GM21825 (cell line): Measurements from ENCODE around the gene LRRC23.
"Not testable (repeated sequence)": the region's sequence is repeated elsewhere in the genome, so short reads cannot be mapped to it uniquely, and the experiment has no call there.

Experiments used
- ATAC-seq: cut with Tn5 transposase; IDR thresholded peaks from one replicate; pipeline ENCODE4 v1.9.1; 2021; ENCODE audit warnings: mild to moderate bottlenecking, moderate library complexity; ENCODE audit not compliant: unreplicated experiment

LRRC23 gene

DNA sequence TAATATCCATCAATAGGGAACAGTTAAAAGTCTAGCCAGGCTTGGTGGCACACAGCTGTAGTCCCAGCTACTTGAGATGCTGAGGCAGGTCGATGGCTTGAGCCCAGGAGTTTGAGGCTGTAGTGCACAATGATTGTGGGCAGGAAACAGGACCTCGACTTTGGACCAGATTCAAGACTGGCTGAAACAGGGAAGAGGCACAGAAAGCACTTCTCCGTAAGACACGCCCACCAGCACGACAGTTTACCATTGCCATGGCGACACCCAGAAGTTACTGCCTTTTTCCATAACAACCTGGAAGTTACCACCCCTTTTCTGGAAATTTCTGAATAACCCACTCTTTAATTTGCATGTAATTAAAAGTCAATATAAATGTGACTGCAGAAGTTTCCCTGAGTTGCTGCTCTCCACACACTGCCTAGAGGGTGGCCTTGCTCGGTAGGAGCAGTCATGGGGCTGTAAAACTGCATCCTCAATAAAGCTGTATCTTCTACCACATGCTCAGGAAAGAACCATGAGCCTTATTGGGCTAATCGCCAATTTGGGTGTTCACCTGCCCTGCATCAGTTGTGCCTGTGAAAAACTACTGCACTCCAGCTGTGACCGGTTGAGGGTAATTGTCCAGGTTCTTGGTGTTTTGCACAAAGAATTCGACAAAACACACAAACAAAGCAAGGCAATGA, 4.6 kb upstream of the LRRC23 start:
- ATAC-seq, result no peak

DNA sequence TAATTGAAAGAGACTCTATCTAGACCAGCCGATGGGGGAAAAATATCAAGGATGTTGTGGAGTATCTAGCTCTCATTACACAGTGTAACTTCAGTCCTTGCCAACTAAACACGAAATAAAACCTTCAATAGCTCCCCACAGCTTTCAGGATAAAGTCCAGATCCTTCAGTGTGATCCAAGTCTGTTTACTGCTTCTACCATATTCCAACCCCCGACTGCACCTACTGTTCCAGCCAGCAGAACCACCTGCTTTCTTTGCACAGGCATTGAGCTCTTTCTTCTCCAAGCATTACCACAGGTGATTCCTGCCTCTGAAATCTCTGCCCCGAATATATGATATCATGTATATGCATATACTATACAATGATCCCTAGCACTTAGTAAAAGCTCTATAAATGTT, 2.2 kb upstream of the LRRC23 start:
- no peak for ATAC-seq

DNA sequence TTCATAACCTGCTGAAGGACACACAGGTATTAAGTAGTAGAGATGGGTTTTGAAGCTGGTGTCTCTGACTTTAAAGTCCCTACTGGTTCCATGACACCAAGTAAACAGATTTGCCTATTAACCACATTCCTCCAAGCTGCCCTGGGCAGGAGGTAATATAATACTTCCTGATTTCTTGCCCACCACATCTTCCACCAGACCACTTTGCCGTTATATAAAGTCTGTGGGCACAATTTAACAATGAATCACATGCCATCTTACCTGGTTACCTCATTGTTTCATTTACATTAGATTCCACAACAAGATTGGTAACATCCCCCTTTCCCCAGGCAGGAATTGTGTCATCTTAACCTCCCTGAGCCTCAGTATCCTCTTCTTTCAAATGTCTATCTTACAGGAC, 900 bp upstream of the LRRC23 start:
- no peak for ATAC-seq

DNA sequence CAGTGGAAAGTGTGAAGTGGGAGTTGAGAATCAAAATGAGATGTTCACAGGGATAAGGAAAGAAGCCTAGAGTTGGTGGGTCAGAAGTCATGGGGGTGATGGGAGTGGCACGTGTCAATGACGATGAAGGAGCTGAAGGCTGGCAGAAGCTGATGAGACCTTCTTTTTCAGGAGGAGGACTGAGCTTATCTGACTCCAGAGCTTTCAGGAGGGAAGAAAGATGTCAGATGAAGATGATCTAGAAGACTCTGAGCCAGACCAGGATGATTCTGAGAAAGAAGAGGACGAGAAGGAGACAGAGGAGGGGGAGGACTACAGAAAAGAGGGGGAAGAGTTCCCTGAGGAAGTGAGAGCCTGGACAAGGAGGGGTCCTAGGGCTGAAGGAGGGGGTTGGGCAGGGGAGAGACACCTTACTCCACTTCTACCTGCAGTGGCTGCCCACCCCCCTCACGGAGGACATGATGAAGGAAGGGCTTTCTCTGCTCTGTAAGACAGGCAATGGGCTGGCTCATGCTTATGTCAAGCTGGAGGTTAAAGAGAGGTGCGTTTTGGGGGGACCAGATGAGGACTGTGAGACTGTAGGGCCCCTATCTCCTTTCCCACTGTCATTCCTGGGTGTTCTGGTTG, 905 bp downstream of the LRRC23 start:
- ATAC-seq, result no peak

DNA sequence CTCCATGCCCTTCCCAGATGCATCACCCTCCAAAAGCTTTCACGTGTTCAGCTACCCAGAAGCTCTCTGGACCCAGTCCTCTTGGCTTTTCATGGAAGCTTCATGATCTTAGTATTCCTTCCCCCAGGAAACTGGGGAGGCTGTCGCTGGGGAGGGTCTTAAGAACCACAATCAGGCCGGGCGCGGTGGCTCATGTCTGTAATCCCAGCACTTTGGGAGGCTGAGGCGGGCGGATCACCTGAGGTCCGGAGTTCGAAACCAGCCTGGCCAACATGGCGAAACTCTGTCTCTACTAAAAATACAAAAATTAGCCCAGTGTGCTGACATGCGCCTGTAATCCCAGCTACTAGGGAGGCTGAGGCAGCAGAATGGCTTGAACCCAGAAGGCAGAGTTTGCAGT, 3.5 kb downstream of the LRRC23 start:
- not testable (repeated sequence) for ATAC-seq

DNA sequence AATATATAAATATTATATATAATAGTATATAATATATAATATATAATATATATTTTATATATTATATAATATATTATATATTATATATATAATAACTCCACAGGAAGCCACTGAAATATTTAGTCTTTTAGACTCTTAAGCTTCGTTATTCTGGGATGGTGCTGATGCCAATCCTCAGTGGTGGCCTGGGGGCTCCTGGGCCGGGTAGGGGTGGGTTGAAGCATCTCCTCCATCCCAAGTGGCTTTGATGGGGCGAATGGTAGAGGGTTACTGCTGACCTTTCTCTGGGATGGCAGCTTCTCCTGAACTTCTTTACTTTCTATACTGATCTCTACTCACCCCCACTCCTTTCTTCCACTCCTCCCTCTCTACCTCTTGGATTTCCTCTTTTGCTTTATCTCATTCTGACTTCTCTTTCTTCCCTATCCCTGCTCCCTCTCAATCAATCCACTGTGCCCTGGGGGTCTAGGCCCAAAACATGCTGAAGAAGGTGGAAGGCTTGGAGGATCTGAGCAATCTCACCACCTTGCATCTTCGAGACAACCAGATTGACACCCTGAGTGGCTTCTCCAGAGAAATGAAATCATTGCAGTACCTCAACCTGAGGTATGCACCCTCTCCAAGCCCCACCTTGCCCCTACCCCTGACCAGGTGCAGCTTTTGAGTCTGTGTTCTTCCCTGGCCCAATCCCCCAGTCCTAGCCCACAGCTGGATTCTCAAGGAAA, 5.0 kb downstream of the LRRC23 start:
- no peak for ATAC-seq

DNA sequence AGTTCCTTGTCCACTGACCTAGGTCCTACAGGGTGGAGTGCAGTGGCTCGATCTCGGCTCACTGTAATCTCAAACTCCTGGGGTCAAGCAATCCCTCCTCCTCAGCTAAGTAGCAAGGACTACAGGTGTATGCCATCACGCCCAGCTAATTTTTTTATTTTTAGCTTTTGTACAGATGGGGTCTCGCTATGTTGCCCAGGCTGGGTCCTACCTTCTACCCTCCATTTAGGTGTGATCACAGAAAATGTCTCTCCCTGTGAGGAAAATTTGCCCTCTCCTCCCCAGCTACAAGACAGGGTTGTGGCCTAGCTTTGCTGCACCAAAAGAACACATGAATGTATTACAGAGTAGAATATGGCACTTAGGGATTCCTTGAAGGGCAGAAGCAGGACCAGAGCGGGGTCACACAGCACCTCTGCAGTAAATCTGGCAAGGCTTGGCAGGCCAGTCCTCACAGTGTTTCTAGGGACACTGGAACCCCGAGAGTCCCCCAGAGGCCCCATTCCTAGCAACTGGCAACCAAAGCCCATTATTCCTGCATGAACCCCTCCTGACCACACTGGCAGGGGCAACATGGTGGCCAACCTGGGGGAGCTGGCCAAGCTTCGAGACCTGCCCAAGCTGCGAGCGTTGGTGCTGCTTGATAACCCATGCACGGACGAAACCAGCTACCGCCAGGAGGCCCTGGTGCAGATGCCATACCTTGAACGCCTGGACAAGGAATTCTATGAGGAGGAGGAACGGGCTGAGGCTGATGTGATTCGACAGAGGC, 7.7 kb downstream of the LRRC23 start:
- no peak for ATAC-seq

DNA sequence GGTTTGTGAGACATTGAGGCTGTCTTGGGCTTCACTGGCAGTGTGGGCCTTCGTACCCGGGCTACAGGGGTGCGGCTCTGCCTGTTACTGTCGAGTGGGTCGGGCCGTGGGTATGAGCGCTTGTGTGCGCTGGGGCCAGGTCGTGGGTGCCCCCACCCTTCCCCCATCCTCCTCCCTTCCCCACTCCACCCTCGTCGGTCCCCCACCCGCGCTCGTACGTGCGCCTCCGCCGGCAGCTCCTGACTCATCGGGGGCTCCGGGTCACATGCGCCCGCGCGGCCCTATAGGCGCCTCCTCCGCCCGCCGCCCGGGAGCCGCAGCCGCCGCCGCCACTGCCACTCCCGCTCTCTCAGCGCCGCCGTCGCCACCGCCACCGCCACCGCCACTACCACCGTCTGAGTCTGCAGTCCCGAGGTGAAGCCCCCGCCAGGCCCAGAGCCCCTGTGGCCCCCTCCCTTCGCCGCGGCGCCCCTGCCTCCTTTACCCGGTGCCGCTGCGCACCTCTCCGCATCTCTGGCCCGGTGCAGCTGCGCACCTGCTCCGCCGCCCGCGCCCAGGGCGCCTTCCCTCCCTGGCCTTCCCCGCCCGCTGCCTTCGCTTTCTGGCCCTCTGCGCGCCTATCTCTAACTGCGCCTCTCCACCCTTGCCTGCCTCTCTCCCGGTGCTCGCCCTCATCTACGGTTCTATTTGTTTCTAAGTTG, 9.8 kb downstream of the LRRC23 start, which contains the start of gene ENO2:
ENO2 (plus strand) TSS at position 335 of the 701 bp plus-strand sequence. CDS start 1,253 bp downstream, outside the sequence.
- ATAC-seq, result peak; percentile 73

DNA sequence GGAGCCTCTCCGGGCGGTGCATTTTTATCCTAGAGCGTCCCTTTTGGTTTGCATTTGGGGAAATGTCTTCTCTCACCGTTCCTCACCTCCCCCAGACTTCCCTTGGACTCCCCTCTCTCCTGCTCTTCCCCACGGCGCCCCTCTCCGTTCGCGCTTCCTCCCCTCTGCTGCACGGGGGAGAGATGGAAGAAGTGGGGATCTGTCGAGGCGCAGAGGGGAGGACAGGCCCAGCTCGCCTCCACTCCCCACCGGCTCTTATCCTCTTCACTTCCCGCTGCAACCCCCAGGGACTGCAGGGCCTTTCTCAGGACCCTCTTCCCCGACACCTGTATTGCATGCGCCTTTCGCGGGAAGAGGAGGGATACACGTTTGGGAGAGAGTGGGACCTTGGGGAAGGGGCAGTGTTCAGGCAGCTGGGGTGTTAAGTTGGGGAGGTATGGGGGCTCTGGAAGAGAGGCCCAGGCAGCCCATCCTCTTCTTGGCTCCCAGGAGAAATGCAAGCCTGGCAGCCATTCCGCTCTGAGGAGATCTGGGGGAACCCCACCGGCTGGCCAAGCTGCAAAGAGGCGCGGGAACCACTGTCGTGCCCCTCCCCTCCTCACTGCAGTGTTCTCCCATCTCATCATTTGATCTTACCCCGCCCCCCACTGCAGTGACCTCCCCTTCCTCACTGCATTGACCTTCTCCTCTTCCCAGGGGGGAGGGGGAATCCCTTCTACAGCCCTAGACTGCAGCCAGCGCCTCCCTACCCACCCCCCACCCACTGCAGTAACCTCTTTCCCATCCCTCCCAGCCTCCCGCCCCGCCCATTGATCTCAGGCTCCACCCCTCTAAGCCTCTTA, 10.5 kb downstream of the LRRC23 start:
- ATAC-seq, result no peak

DNA sequence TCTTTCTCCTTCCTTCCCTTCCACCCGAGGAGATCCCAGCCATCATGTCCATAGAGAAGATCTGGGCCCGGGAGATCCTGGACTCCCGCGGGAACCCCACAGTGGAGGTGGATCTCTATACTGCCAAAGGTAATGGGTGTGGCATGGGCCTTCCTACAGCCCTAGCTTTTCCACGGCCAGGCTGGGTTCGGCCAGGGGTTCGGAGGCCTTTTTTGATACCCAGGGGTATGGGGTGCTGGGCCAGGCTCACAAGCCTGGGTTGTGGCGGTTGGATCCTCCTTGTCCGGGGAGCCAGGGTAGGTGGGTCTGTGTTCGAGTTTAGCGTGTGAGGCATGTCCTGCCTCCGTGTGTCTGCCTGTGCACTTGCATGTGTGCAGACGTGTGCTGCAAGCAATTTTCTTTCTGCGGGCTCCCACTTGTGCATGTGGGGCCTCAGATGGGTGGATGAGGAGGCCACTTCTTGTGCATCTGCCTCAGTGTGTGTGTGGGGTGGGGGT, 11.2 kb downstream of the LRRC23 start:
- ATAC-seq, result no peak

DNA sequence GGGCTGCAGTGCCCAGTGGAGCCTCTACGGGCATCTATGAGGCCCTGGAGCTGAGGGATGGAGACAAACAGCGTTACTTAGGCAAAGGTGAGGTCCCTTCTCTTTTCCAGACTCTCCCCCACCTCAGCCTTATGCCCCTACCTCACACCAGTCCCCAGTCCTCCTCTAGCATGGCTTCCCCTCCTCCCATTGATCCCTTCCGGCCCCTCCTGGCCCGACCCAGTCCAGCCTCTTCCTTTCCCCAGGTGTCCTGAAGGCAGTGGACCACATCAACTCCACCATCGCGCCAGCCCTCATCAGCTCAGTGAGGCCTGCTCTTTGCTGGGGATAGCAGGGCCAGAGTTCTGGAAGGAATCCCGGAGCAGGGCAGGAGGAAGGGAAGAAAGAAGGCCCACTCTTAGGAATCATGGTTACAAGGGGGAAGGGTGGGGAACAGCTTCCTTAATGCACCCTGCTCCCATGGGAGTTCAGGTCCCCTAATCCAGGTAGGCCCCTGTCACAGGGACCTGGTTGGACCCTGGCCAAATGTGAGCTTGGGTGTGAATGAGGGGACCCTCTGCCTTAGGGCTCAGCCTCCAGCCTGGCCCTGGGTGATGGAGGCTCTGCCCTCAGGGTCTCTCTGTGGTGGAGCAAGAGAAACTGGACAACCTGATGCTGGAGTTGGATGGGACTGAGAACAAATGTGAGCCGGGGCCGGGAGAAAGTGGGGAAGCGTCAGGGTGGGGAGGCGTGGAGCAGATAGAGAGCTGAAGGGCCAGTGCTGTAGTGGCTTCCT, 12.0 kb downstream of the LRRC23 start:
- no peak for ATAC-seq

DNA sequence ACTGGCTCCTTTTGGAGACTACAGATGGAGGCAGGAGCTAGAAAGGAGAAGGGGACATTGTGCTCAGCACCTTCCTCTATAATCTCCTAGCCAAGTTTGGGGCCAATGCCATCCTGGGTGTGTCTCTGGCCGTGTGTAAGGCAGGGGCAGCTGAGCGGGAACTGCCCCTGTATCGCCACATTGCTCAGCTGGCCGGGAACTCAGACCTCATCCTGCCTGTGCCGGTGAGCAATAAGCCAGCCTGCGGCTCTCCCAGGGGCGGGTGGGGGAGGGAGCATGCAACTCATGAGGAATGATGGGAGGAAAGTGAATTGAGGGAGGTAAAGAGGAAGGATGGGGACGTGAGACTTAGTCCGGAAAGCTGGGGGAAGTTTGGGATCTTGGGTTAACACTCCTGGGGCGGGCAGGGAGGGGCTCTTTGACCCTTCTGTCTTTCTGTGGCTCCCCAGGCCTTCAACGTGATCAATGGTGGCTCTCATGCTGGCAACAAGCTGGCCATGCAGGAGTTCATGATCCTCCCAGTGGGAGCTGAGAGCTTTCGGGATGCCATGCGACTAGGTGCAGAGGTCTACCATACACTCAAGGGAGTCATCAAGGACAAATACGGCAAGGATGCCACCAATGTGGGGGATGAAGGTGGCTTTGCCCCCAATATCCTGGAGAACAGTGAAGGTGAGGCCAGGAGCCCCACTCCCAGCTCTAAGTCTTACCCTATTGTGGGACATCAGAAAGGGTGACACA, 13.0 kb downstream of the LRRC23 start:
- no peak for ATAC-seq

DNA sequence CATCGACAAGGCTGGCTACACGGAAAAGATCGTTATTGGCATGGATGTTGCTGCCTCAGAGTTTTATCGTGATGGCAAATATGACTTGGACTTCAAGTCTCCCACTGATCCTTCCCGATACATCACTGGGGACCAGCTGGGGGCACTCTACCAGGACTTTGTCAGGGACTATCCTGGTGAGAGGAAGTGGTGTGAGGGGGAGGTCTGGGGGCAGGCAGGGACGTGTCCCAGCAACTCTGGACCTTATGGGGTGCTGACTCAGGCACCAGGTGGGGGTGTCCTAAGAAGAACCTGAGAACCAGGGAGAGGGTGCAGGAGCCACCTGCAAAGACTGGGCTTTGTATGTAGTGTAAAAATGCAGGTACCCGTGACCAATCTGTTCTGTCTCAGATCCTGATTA, 15.0 kb downstream of the LRRC23 start:
- ATAC-seq, result no peak

DNA sequence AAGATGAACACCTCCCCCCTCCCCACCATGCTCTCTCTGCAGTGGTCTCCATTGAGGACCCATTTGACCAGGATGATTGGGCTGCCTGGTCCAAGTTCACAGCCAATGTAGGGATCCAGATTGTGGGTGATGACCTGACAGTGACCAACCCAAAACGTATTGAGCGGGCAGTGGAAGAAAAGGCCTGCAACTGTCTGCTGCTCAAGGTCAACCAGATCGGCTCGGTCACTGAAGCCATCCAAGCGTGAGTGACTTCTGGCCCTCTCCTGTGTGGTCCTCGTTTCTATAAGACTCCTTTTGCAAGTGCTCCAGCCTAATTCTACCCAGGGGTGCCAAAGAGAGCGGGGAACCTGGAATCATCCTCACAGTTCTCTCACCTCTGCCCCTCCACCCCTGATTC, 16.9 kb downstream of the LRRC23 start:
- ATAC-seq, result no peak

DNA sequence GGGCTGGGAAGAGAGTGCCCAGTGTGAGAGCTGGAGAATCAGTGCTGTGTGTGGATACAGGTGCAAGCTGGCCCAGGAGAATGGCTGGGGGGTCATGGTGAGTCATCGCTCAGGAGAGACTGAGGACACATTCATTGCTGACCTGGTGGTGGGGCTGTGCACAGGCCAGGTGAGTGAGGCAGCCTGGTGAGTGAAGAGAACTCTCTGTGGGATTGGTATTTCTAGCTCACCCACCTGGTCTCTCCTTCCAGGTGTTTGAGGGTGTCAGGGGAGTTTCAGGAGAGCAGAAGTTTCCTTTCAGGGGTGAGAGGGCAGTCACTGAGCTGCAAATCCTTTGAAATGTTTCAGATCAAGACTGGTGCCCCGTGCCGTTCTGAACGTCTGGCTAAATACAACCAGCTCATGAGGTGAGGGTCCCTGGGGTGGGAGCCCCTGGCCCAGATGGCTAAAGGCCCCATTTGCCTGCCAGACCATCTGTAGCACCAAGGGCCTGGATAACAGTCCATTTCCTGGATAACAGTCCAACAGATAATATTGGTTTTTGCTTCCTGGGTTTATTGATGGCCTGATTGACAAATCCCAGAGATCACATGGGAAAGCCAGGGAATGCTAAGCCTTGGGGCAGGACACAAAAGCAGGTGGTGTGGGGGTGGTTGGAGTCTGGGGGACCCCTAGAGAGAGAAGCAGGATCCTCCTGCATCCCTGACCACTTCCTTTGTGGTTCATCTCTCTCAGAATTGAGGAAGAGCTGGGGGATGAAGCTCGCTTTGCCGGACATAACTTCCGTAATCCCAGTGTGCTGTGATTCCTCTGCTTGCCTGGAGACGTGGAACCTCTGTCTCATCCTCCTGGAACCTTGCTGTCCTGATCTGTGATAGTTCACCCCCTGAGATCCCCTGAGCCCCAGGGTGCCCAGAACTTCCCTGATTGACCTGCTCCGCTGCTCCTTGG, 17.6 kb downstream of the LRRC23 start:
- ATAC-seq, result no peak

DNA sequence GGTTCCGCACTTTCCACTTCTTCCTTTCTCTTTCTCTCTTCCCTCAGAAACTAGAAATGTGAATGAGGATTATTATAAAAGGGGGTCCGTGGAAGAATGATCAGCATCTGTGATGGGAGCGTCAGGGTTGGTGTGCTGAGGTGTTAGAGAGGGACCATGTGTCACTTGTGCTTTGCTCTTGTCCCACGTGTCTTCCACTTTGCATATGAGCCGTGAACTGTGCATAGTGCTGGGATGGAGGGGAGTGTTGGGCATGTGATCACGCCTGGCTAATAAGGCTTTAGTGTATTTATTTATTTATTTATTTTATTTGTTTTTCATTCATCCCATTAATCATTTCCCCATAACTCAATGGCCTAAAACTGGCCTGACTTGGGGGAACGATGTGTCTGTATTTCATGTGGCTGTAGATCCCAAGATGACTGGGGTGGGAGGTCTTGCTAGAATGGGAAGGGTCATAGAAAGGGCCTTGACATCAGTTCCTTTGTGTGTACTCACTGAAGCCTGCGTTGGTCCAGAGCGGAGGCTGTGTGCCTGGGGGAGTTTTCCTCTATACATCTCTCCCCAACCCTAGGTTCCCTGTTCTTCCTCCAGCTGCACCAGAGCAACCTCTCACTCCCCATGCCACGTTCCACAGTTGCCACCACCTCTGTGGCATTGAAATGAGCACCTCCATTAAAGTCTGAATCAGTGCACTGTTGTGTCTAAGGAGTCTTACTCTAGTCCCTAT, 18.5 kb downstream of the LRRC23 start:
- ATAC-seq, result no peak
